Measurements from ENCODE around the gene ABCA12. TPM values are rescaled to one million over a fixed set of nuclear protein-coding genes. Genes with fewer than 3 reads are reported as not detected.

Gene ABCA12
- total and polyA plus RNA-seq, 2 of the 13 experiments (the other 11 are each of a cell fraction or from before 2014, with no cell fraction given) = 0.02 to 0.07 TPM

- no peak for ATAC-seq
- in situ Hi-C loops (cut with HindIII; ENCODE audit: extremely low pct_ligation_motif_present, low pct_unique_long_range_greater_than_20kb) (no loop called here), intact Hi-C loops (cut with micrococcal nuclease; ENCODE audit: unreplicated experiment) (no loop called here)
- no peaks in the 10 kb centered on the region for H3K79me2 ChIP-seq (ENCODE audit: insufficient read depth, low read length)
- no peak for TF ChIP-seq CBFB (CRISPR knock-in tag; IDR thresholded peaks at IDR 0.05)
- no peak for TF ChIP-seq ETS1 (CRISPR knock-in tag; IDR thresholded peaks at IDR 0.05)
- no peak for TF ChIP-seq ZNF761 (CRISPR knock-in tag; conservative IDR thresholded peaks at IDR 0.05)
- no peaks in the 10 kb centered on the region for H3K9me3 ChIP-seq (ENCODE audit: low read length)
- POLR2A ChIA-PET = no interaction called here
- no peak overlapping the region for H3K27ac ChIP-seq (ENCODE audit: extremely low read length, insufficient read depth, low read length)
- no peak overlapping the region for H3K4me3 ChIP-seq (replicated peaks in 1 of 3; ENCODE audit: insufficient read depth in 1 of 3, low read depth in 2 of 3, low read length in 3 of 3)
- no peaks in the 10 kb centered on the region for H3K4me1 ChIP-seq (ENCODE audit: insufficient read depth, low read length)
- no peaks in the 10 kb centered on the region for H4K20me1 ChIP-seq (ENCODE audit: insufficient read depth, low read length)
- no peak overlapping the region for H3K4me2 ChIP-seq (ENCODE audit: low read depth, low read length)
- no peaks in the 10 kb centered on the region for H3K27me3 ChIP-seq (ENCODE audit: control insufficient read depth in 1 of 2, insufficient read depth in 2 of 2, low read length in 2 of 2)
- DNase-seq (ENCODE audit: low spot score) = no peak
- 3% methylated on average over 1 of the region's 1 CpG for WGBS (ENCODE audit: low lambda C conversion rate)
- H2AFZ ChIP-seq (ENCODE audit: low read length) = no peak overlapping the region
- no peak overlapping the region for H3K9ac ChIP-seq (ENCODE audit: insufficient read depth, low read depth, low read length)
- no peak for FAIRE-seq
- BruUV-seq (replicated peaks) = no TSS peak
- no peaks in the 10 kb centered on the region for H3K36me3 ChIP-seq (replicated peaks in 1 of 2; ENCODE audit: control insufficient read depth in 1 of 2, insufficient read depth in 2 of 2, low read length in 2 of 2)
- CTCF ChIA-PET (ENCODE audit: low intra/inter-chr PET ratio, low total read pairs) = no interaction called here
These were observed 242.2 kb downstream of the ABCA12 start for GRCh38 chr2:214896274-214896673.

DNA sequence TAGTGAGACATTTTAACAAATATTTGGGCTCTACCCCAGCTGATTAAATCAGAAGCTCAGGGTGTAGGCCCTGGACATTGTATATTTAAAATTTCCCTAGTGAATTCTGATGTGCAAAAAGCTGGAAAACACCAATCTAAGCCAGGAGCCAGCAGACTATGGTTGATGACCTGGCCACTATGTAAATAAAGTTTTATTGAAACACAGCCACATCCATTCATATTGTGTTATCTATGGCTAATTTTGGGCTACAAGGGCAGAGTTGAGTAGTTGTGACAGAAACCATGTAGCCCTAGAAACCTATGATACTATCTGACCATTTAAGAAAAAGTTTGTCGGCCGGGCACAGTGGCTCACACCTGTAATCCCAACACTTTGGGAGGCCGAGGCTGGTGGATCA is 243.0 kb downstream of the ABCA12 start:
- H3K36me3 ChIP-seq (replicated peaks in 1 of 2; ENCODE audit: control insufficient read depth in 1 of 2, insufficient read depth in 2 of 2, low read length in 2 of 2) = no peaks in the 10 kb centered on the region
- CTCF ChIA-PET (ENCODE audit: low intra/inter-chr PET ratio, low total read pairs) = no interaction called here
- 63% methylated on average over 3 of the region's 3 CpGs for WGBS (ENCODE audit: low lambda C conversion rate)
- no peak overlapping the region for H2AFZ ChIP-seq (ENCODE audit: low read length)
- POLR2A ChIA-PET = no interaction called here
- intact Hi-C loops (cut with micrococcal nuclease; ENCODE audit: unreplicated experiment) (no loop called here), in situ Hi-C loops (cut with HindIII; ENCODE audit: extremely low pct_ligation_motif_present, low pct_unique_long_range_greater_than_20kb) (no loop called here)
- BruUV-seq (replicated peaks) = no TSS peak
- H3K4me3 ChIP-seq (replicated peaks in 1 of 3; ENCODE audit: insufficient read depth in 1 of 3, low read depth in 2 of 3, low read length in 3 of 3) = no peak overlapping the region
- H3K27ac ChIP-seq (ENCODE audit: extremely low read length, insufficient read depth, low read length) = no peak overlapping the region
- ATAC-seq (no peak), FAIRE-seq (no peak), DNase-seq (ENCODE audit: low spot score) (no peak)
- H3K4me2 ChIP-seq (ENCODE audit: low read depth, low read length) = no peak overlapping the region
- H3K9ac ChIP-seq (ENCODE audit: insufficient read depth, low read depth, low read length) = no peak overlapping the region
- H3K27me3 ChIP-seq (ENCODE audit: control insufficient read depth in 1 of 2, insufficient read depth in 2 of 2, low read length in 2 of 2) = no peaks in the 10 kb centered on the region
- H4K20me1 ChIP-seq (ENCODE audit: insufficient read depth, low read length) = no peaks in the 10 kb centered on the region
- TF ChIP-seq ZBTB40 (IDR thresholded peaks at IDR 0.05) = peak; percentile 18; the same call in 1 of the 2 replicates
- TF ChIP-seq ZBTB40 (CRISPR knock-in tag; IDR thresholded peaks at IDR 0.05) = peak; percentile 58
- no peak for TF ChIP-seq ETS1 (CRISPR knock-in tag; IDR thresholded peaks at IDR 0.05)
- no peak for TF ChIP-seq ZKSCAN8 (CRISPR knock-in tag; IDR thresholded peaks at IDR 0.05; ENCODE audit: borderline replicate concordance)
- no peak for TF ChIP-seq SMC3 (IDR thresholded peaks at IDR 0.05; ENCODE audit: low read length)
- no peaks in the 10 kb centered on the region for H3K79me2 ChIP-seq (ENCODE audit: insufficient read depth, low read length)
- H3K4me1 ChIP-seq (ENCODE audit: insufficient read depth, low read length) = no peaks in the 10 kb centered on the region
- H3K9me3 ChIP-seq (ENCODE audit: low read length) = no peaks in the 10 kb centered on the region

All from HepG2 (cell line).